H1 (cell line): ENCODE results near the gene SLC39A9. TPM values are rescaled to one million over a fixed set of nuclear protein-coding genes. Genes with fewer than 3 reads are reported as not detected.

Experiments
- CTCF ChIA-PET: fragments of 300-600 bp; sonication (Branson Sonifier 250); formaldehyde crosslinking; loops from one replicate; lab custom pipeline; 2021; ENCODE audit not compliant: partially characterized antibody; lab: Charles Lee
- POLR2A ChIA-PET: fragments of 300-600 bp; sonication (Branson Sonifier 250); formaldehyde crosslinking; loops from one replicate; lab custom pipeline; 2021; ENCODE audit warnings: inconsistent platforms; ENCODE audit not compliant: partially characterized antibody; lab: Charles Lee
- DNase-seq, 2 experiments: peaks; one replicate each; pipeline versions ENCODE4 v3.0.0 to v3.0.0-alpha.2; 2010 to 2022; ENCODE audit warnings: low spot score in 2 of 2, low read depth in 1 of 2, mixed read lengths in 1 of 2
- FAIRE-seq: peaks from 2 replicates; lab custom pipeline; 2011; peaks lifted over from hg19 to GRCh38; lab: Jason Lieb, UNC
- H2AFZ ChIP-seq: 2 replicates; pipeline ENCODE4 v1.8.1; 2012; ENCODE audit warnings: low read length, inconsistent platforms
- H2AK5ac ChIP-seq: 2 replicates; pipeline ENCODE4 v1.6.1; 2013; ENCODE audit warnings: low read depth, low read length
- H2BK120ac ChIP-seq: replicated peaks from 2 replicates; pipeline ENCODE3; 2013; ENCODE audit warnings: low read depth, low read length, inconsistent platforms
- H2BK12ac ChIP-seq: 2 replicates; pipeline ENCODE4 v1.6.1; 2013; ENCODE audit warnings: low read depth, low read length
- H2BK15ac ChIP-seq: 2 replicates; pipeline ENCODE4 v1.6.1; 2013; ENCODE audit warnings: low read length
- H2BK20ac ChIP-seq: 2 replicates; pipeline ENCODE4 v1.6.1; 2013; ENCODE audit warnings: low read length
- H2BK5ac ChIP-seq: 2 replicates; pipeline ENCODE4 v1.6.1; 2013; ENCODE audit warnings: low read depth, low read length
- H3K14ac ChIP-seq: 2 replicates; pipeline ENCODE4 v1.6.1; 2013; ENCODE audit warnings: inconsistent platforms; ENCODE audit not compliant: insufficient read length
- H3K18ac ChIP-seq: 2 replicates; pipeline ENCODE4 v1.6.1; 2013; ENCODE audit warnings: low read length; ENCODE audit errors: extremely low read depth
- H3K23ac ChIP-seq: 2 replicates; pipeline ENCODE4 v1.6.1; 2013; ENCODE audit warnings: inconsistent platforms; ENCODE audit not compliant: insufficient read length
- H3K23me2 ChIP-seq: 2 replicates; pipeline ENCODE4 v1.6.1; 2013; ENCODE audit warnings: low read depth, low read length
- H3K27ac ChIP-seq: 2 replicates; pipeline ENCODE4 v1.6.1; 2011; ENCODE audit warnings: low read depth, low read length, inconsistent platforms
- H3K27me3 ChIP-seq, 4 experiments: replicated peaks in 1 of 4; 1 replicate in 1 of 4; 2 replicates in 3 of 4; pipeline versions ENCODE4 v1.6.1 to v1.8.1; 2011 to 2013; ENCODE audit warnings: low read length in 3 of 4, mild to moderate bottlenecking in 3 of 4, inconsistent platforms in 2 of 4, mixed read lengths in 2 of 4, moderate library complexity in 1 of 4; ENCODE audit not compliant: control insufficient read depth in 3 of 4, insufficient read depth in 3 of 4; ENCODE audit errors: extremely low read depth in 1 of 4
- H3K36me3 ChIP-seq, 4 experiments: 2 replicates each; pipeline versions ENCODE4 v1.6.1 to v1.8.1; 2011 to 2013; ENCODE audit warnings: mild to moderate bottlenecking in 4 of 4, low read length in 3 of 4, moderate library complexity in 2 of 4, control low read depth in 1 of 4, inconsistent platforms in 1 of 4; ENCODE audit not compliant: insufficient read depth in 4 of 4, control insufficient read depth in 2 of 4
- H3K4ac ChIP-seq: replicated peaks from 2 replicates; pipeline ENCODE3; 2013; ENCODE audit warnings: low read length, low read depth, mixed read lengths, inconsistent platforms; ENCODE audit not compliant: insufficient read length
- H3K4me1 ChIP-seq, 4 experiments: replicated peaks in 1 of 4; 1 replicate in 1 of 4; 2 replicates in 3 of 4; pipeline versions ENCODE4 v1.6.1 to v1.8.1; 2011 to 2013; ENCODE audit warnings: low read length in 3 of 4, inconsistent platforms in 2 of 4, mixed read lengths in 1 of 4; ENCODE audit not compliant: insufficient read depth in 4 of 4, control insufficient read depth in 3 of 4
- H3K4me2 ChIP-seq, 2 experiments: 2 replicates each; pipeline versions ENCODE4 v1.6.1 to v1.8.1; 2011 to 2013; ENCODE audit warnings: low read depth in 2 of 2, low read length in 2 of 2, control low read depth in 1 of 2, inconsistent platforms in 1 of 2, mild to moderate bottlenecking in 1 of 2; ENCODE audit not compliant: insufficient read depth in 1 of 2
- H3K4me3 ChIP-seq, 4 experiments: fragments of 200-600, 300-600 bp in 1 of 4; sonication (generic), shearing (Covaris generic), sonication (Bioruptor Twin) in 1 of 4; 2 replicates each; pipeline versions ENCODE4 v1.5.1 to v1.8.1; 2011 to 2016; ENCODE audit warnings: low read length in 4 of 4, low read depth in 3 of 4, control low read depth in 2 of 4, inconsistent platforms in 2 of 4, mild to moderate bottlenecking in 2 of 4, mixed read lengths in 1 of 4, moderate library complexity in 1 of 4; ENCODE audit not compliant: insufficient read depth in 2 of 4; ENCODE audit errors: extremely low read depth in 1 of 4
- H3K56ac ChIP-seq: replicated peaks from 2 replicates; pipeline ENCODE3; 2013; ENCODE audit warnings: low read depth, mild to moderate bottlenecking, mixed read lengths, low read length, inconsistent platforms; ENCODE audit not compliant: insufficient read length
- H3K79me1 ChIP-seq: 2 replicates; pipeline ENCODE4 v1.6.1; 2013; ENCODE audit warnings: low read depth, low read length, control low read depth
- H3K79me2 ChIP-seq, 2 experiments: 2 replicates each; pipeline versions ENCODE4 v1.6.1 to v1.8.1; 2012 to 2013; ENCODE audit warnings: low read length in 2 of 2, mild to moderate bottlenecking in 2 of 2, inconsistent platforms in 1 of 2; ENCODE audit not compliant: insufficient read depth in 2 of 2, control insufficient read depth in 1 of 2
- H3K9ac ChIP-seq, 4 experiments: replicated peaks in 1 of 4; 1 replicate in 1 of 4; 2 replicates in 3 of 4; pipeline versions ENCODE4 v1.6.1 to v1.8.1; 2011 to 2013; ENCODE audit warnings: low read depth in 3 of 4, low read length in 3 of 4, control low read depth in 2 of 4, mild to moderate bottlenecking in 2 of 4, moderate library complexity in 2 of 4, inconsistent platforms in 1 of 4; ENCODE audit errors: extremely low read depth in 1 of 4
- H3K9me3 ChIP-seq, 2 experiments: 2 replicates each; pipeline versions ENCODE4 v1.6.1 to v1.8.1; 2012 to 2013; ENCODE audit warnings: mild to moderate bottlenecking in 2 of 2, moderate library complexity in 2 of 2, control low read depth in 1 of 2, inconsistent platforms in 1 of 2, low read depth in 1 of 2, low read length in 1 of 2, mixed read lengths in 1 of 2; ENCODE audit not compliant: insufficient read depth in 2 of 2
- H4K20me1 ChIP-seq, 2 experiments: replicated peaks in 1 of 2; 2 replicates each; pipeline versions ENCODE3 to v1.8.1; 2011 to 2013; ENCODE audit warnings: inconsistent platforms in 2 of 2, low read length in 2 of 2, mild to moderate bottlenecking in 1 of 2; ENCODE audit not compliant: insufficient read depth in 2 of 2, control insufficient read depth in 1 of 2
- H4K5ac ChIP-seq: 2 replicates; pipeline ENCODE4 v1.6.1; 2013; ENCODE audit warnings: low read length, low read depth, mixed read lengths, inconsistent platforms; ENCODE audit not compliant: insufficient read length
- H4K8ac ChIP-seq: 2 replicates; pipeline ENCODE4 v1.8.0; 2013; ENCODE audit warnings: mild to moderate bottlenecking, moderate library complexity, low read length, inconsistent platforms; ENCODE audit not compliant: insufficient read depth; ENCODE audit errors: extremely low read depth
- H4K91ac ChIP-seq: replicated peaks from 2 replicates; pipeline ENCODE3; 2013; ENCODE audit warnings: low read length, mixed read lengths, inconsistent platforms; ENCODE audit not compliant: insufficient read length
- CHD2 ChIP-seq: IDR thresholded peaks from 2 replicates; pipeline ENCODE4 v1.6.1; 2012; ENCODE audit warnings: low read length, improper control_type of control experiment
- CTBP2 ChIP-seq: IDR thresholded peaks from 2 replicates; pipeline ENCODE4 v1.7.0; 2011; ENCODE audit warnings: borderline replicate concordance, mild to moderate bottlenecking, moderate library complexity, mixed read lengths, low read length; ENCODE audit not compliant: insufficient read depth, insufficient read length
- CTCF ChIP-seq, 3 experiments: IDR thresholded peaks; 1 replicate in 2 of 3; 2 replicates in 1 of 3; pipeline versions ENCODE4 v1.5.1 to v1.6.1; 2011; ENCODE audit warnings: low read length in 3 of 3, mild to moderate bottlenecking in 3 of 3, inconsistent platforms in 2 of 3, low read depth in 1 of 3, moderate library complexity in 1 of 3; ENCODE audit not compliant: insufficient read depth in 1 of 3; ENCODE audit errors: control extremely low read depth in 1 of 3
- HDAC2 ChIP-seq, 2 experiments: fragments of 300-600 bp in 1 of 2; sonication (generic) in 1 of 2; IDR thresholded peaks; 2 replicates each; pipeline ENCODE4 v1.6.1; 2011 to 2012; ENCODE audit warnings: low read depth in 2 of 2, low read length in 2 of 2, mild to moderate bottlenecking in 2 of 2, moderate library complexity in 2 of 2, borderline replicate concordance in 1 of 2, inconsistent platforms in 1 of 2
- RFX5 ChIP-seq: IDR thresholded peaks from 2 replicates; pipeline ENCODE4 v1.6.1; 2011; ENCODE audit warnings: low read depth, low read length, improper control_type of control experiment, borderline replicate concordance
- RNF2 ChIP-seq: fragments of 200-900, 300-1000 bp; sonication (generic); IDR thresholded peaks from 2 replicates; pipeline ENCODE4 v1.7.1; 2016; ENCODE audit warnings: borderline replicate concordance, low read depth, mild to moderate bottlenecking, antibody characterized with exemption, low read length; ENCODE audit not compliant: poor library complexity, severe bottlenecking; ENCODE audit errors: missing control alignments
- SIRT6 ChIP-seq: IDR thresholded peaks from one replicate; pipeline ENCODE4 v1.7.1; 2012; ENCODE audit warnings: low read length, inconsistent platforms
- SIX5 ChIP-seq: IDR thresholded peaks from 2 replicates; pipeline ENCODE4 v1.6.1; 2011; ENCODE audit warnings: mild to moderate bottlenecking, low read depth, low read length
- SRF ChIP-seq: IDR thresholded peaks from 2 replicates; pipeline ENCODE4 v1.6.1; 2011; ENCODE audit warnings: mild to moderate bottlenecking, low read depth, low read length, moderate library complexity
- WGBS, 2 experiments: shearing (Covaris generic) in 1 of 2; methylation state at CpG; one replicate each; pipeline versions ENCODE4 v1.1.6 to v1.1.7; 2013 to 2015; ENCODE audit warnings: low lambda C conversion rate in 2 of 2, mixed read lengths in 2 of 2, inconsistent platforms in 1 of 2, low coverage in 1 of 2, missing lambda C conversion rate in 1 of 2; ENCODE audit not compliant: insufficient replicate concordance in 2 of 2, insufficient coverage in 1 of 2, insufficient read length in 1 of 2; ENCODE audit errors: extremely low coverage in 1 of 2, missing lambda C conversion rate in 1 of 2; 5-methylcytosine and 5-hydroxymethylcytosine counted together
- polyA plus RNA-seq, 7 experiments: library from polyadenylated mRNA; depleted of rRNA in 3 of 7; stranded (reverse) in 5 of 7; unstranded in 2 of 7; fragments of >200 nt in 5 of 7; fragments of 200-250 nt in 2 of 7; gene quantifications; 1 replicate in 5 of 7; 2 replicates in 1 of 7; 4 replicates in 1 of 7; pipeline versions ENCODE4 v1.2.1 to v1.2.3, GENCODE V29; 2011 to 2013; ENCODE audit warnings: missing spikeins in 2 of 7, mixed read lengths in 2 of 7
- total RNA-seq: library from RNA; stranded (reverse); fragmentation: NEBNext Ultra II Directional; extraction: Animal tissue kit (Norgen Biotek cat#: 25700); gene quantifications from 2 replicates; pipeline ENCODE4 v1.2.1, GENCODE V29; 2021
- TF ChIP-seq, protein P1 (sequence below): IDR thresholded peaks from 2 replicates; pipeline ENCODE4 v1.6.1; 2011; ENCODE audit warnings: low read depth, mild to moderate bottlenecking, low read length; ENCODE audit not compliant: insufficient read depth

SLC39A9 gene
- total and polyA plus RNA-seq, 2 of the 8 experiments (the other 6 are each of a cell fraction or from before 2014, with no cell fraction given), result 31.0 to 44.2 TPM

DNA sequence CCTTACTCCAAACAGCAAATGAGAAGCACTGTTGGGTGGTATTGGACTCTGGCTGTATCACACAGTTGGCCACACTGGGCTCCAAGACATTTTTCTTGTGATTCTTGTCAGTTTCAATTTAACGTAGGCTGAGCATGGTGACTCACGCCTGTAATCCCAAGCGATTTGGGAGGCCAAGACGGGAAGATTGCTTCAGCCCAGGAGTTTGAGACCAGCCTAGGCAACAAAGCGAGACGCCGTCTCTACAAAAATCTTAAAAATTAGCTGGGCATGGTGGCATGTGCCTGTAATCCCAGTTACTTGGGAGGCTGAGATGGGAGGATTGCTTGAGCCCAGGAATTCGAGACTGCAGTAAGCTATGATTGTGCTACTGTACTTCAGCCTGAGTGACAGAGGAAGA lies 50.7 kb downstream of the SLC39A9 start:
- Histone ChIP-seq H3K4ac (no peak overlapping the region), H4K5ac (no peak overlapping the region), H3K27me3 (no peaks in the 10 kb centered on the region), H4K91ac (no peak overlapping the region), H3K9me3 (no peaks in the 10 kb centered on the region), H3K79me2 (no peaks in the 10 kb centered on the region), H2BK12ac (no peak overlapping the region), H3K23ac (no peak overlapping the region), H3K4me3 (no peak overlapping the region), H2BK120ac (no peak overlapping the region), H3K27ac (no peak overlapping the region), H2AK5ac (no peak overlapping the region), H3K56ac (no peak overlapping the region), H4K8ac (no peak overlapping the region), H2AFZ (no peak overlapping the region), H4K20me1 (no peaks in the 10 kb centered on the region), H3K79me1 (no peaks in the 10 kb centered on the region), H2BK5ac (no peak overlapping the region), H2BK20ac (no peak overlapping the region), H2BK15ac (no peak overlapping the region), H3K14ac (no peak overlapping the region), H3K23me2 (peaks cover 2% of the 10 kb centered on the region; the same call in 1 of the 2 replicates), H3K9ac (no peak overlapping the region), H3K18ac (no peak overlapping the region), H3K4me1 (no peaks in the 10 kb centered on the region), H3K4me2 (no peak overlapping the region), H3K36me3 (no peaks in the 10 kb centered on the region; a peak in 1 of 8 replicates)
- DNase-seq (no peak), FAIRE-seq (no peak)
- CTCF ChIA-PET, result interaction anchor here (2.7 kb wide), 1 partner anchor 11 kb away, joined by 19 read pairs; no protein-coding TSS in a partner anchor
- POLR2A ChIA-PET, result interaction anchor here (0.6 to 1.0 kb wide), 2 partner anchors 23 to 48 kb away, joined by 3 read pairs; no protein-coding TSS in a partner anchor
- WGBS, 2 experiments, result 90% methylated on average over 8 of the region's 8 CpGs; no CpG with 5 or more reads in 1 of the 2 experiments
- no peak for TF ChIP-seq CTCF (IDR thresholded peaks at IDR 0.05; ENCODE audit: control extremely low read depth in 1 of 3, insufficient read depth in 1 of 3, low read depth in 1 of 3, low read length in 3 of 3)
- no peak for TF ChIP-seq SRF
- no peak for TF ChIP-seq RNF2
- TF ChIP-seq CTBP2, result no peak
- no peak for TF ChIP-seq SIX5
- TF ChIP-seq, protein P1, sequence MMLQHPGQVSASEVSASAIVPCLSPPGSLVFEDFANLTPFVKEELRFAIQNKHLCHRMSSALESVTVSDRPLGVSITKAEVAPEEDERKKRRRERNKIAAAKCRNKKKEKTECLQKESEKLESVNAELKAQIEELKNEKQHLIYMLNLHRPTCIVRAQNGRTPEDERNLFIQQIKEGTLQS, result no peak
- TF ChIP-seq SIRT6, result no peak
- no peak for TF ChIP-seq CHD2
- no peak for TF ChIP-seq HDAC2 (IDR thresholded peaks at IDR 0.05; ENCODE audit: borderline replicate concordance in 1 of 2, low read depth in 2 of 2, low read length in 2 of 2)
- no peak for TF ChIP-seq RFX5
